HuH-7 (cell line): ENCODE results near the gene RPL35.

Experiments
- DNase-seq: peaks from one replicate; pipeline ENCODE4 v3.0.0; 2011; ENCODE audit warnings: low spot score

Gene RPL35

GRCh38 chr9:124861342-124862229 lies at the start of gene RPL35, which contains the start of gene ARPC5L:
Gene RPL35, minus strand, starts transcription at chr9:124861957. Its CDS starts 45 bp downstream, at chr9:124861912.
Gene ARPC5L, plus strand, starts transcription at chr9:124862130. Its CDS starts 7,161 bp downstream, at chr9:124869291.
- DNase-seq = peak; percentile 98

- DNase-seq = no peak
These were observed 46.3 kb upstream of the RPL35 start for GRCh38 chr9:124908098-124908497.

GRCh38 chr9:124906966-124907365 lies 45.2 kb upstream of the RPL35 start:
- DNase-seq = no peak

- no peak for DNase-seq
These were observed 38.1 kb upstream of the RPL35 start for GRCh38 chr9:124899845-124900244.

- peak; percentile 52 for DNase-seq
These were observed 36.1 kb upstream of the RPL35 start for GRCh38 chr9:124897570-124898460.

GRCh38 chr9:124894741-124895170 lies 33.0 kb upstream of the RPL35 start:
- no peak for DNase-seq

- DNase-seq = no peak
These were observed 32.4 kb upstream of the RPL35 start for GRCh38 chr9:124894035-124894740.

GRCh38 chr9:124890179-124890578 lies 28.4 kb upstream of the RPL35 start:
- DNase-seq = no peak

- no peak for DNase-seq
These were observed 27.2 kb upstream of the RPL35 start for GRCh38 chr9:124889006-124889405.

GRCh38 chr9:124887832-124888231 lies 26.1 kb upstream of the RPL35 start:
- no peak for DNase-seq

- DNase-seq = no peak
These were observed 25.2 kb upstream of the RPL35 start for GRCh38 chr9:124886866-124887492.

- DNase-seq = no peak
These were observed 24.7 kb upstream of the RPL35 start for GRCh38 chr9:124886461-124886860.

- no peak for DNase-seq
These were observed 23.8 kb upstream of the RPL35 start for GRCh38 chr9:124885551-124885950.

GRCh38 chr9:124884376-124884775 lies 22.6 kb upstream of the RPL35 start:
- no peak for DNase-seq

GRCh38 chr9:124882231-124882630 lies 20.5 kb upstream of the RPL35 start:
- DNase-seq = no peak

GRCh38 chr9:124881138-124881743 lies 19.5 kb upstream of the RPL35 start:
- no peak for DNase-seq

GRCh38 chr9:124880501-124880900 lies 18.7 kb upstream of the RPL35 start:
- DNase-seq = no peak

GRCh38 chr9:124879226-124879625 lies 17.5 kb upstream of the RPL35 start:
- no peak for DNase-seq

GRCh38 chr9:124878518-124878917 lies 16.8 kb upstream of the RPL35 start:
- no peak for DNase-seq

GRCh38 chr9:124878021-124878420 lies 16.3 kb upstream of the RPL35 start:
- no peak for DNase-seq
